ENCODE data around the gene NT5C1B.
"Not testable (repeated sequence)": the region's sequence is repeated elsewhere in the genome, so short reads cannot be mapped to it uniquely, and the experiment has no call there.

NT5C1B gene

DNA sequence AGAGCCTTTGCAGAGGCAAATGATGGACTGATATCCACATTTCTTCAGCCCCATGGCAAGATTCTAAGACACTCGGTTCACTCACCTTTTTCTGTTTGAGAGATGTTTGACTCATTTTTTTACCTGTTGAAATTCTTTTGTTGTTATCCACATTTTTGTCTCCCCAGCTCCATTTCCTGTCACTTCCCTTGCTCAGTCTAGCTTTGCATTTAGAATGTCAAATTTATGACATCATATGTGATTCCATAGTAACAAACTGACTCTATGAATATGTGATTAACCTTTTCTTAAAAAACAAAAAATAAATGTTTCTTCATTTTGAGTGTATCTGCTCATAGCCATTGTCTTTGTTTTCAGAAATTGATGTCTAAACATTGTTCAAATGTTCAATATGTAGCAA is at the start of gene NT5C1B:
TSS of gene NT5C1B (minus strand) at position 216 of the 400 bp plus-strand sequence. CDS start at position 115, 101 bp downstream.
- no peak for DNase-seq

DNA sequence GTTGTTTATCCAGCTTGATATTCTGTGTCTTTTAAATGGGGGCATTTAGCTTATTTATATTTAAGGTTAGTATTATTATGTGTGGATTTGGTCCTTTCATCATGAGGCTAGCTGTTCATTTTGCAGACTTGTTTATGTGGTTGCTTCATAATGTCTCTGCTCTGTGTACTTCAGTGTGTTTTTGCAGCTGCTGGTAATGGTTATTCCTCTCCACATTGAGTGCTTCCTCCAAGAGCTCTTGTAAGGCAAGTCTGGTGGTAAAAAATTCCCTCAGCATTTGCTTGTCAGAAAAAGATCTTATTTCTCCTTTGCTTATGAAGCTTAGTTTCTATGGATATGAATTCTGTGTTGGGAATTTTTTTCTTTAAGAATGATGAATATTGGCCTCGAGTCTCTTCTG is 47.8 kb upstream of the NT5C1B start:
- DNase-seq = no peak

DNA sequence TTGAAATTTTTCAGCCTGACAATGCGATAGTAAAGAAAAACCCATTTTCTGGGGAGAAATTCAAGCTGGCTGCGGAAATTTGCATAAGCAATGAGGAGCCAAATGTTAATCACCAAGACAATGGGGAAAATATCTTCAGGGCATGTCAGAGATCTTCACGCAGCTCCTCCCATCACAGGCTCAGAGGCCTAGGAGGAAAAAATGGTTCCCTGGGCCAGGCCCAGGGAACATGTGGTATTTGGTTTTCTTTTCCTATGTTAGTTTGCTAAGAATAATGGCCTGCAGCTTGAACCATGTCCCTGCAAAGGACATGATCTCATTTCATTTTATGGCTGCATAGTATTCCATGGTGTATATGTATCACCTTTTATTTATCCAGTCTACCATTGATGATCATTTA is 43.3 kb upstream of the NT5C1B start:
- not testable (repeated sequence) for DNase-seq

DNA sequence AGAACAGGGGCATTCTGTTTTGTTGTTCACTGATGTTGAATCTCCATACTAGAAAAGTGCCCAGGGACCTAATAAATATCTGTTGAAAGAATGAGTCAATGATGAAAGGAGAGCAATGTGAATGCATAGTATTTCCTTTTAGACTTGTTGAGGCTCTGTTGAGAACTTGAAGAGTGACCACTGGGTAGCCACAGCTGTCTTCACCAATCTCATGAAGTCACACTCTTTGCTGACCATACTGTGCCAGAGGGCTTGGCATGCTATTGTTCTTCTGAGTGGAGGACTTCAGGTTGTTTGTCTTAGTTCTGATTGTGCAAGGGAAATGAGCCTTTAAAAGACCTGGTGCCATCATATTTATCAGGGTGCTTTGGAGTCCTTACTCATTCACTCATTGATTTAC is 41.6 kb upstream of the NT5C1B start:
- DNase-seq = no peak

DNA sequence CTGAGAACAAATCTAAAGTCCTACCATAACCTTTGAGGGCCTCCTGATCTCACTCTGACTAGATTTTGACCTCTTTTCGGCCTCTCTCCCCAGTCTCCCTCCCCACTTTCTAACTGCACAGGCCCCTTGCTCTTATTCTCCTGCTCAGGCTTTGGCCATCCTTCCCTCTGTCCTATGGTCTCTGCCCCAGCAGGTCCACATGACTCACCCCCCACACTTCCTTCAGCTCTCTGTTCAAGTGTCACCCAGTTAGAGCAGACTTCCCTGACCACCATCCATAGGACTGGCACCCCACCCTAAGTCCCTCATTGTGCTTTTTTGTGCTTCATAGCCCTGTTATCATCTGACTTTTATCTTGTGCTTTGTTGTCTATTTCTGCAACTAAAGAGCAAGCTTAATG is 41.2 kb upstream of the NT5C1B start:
- DNase-seq = no peak

DNA sequence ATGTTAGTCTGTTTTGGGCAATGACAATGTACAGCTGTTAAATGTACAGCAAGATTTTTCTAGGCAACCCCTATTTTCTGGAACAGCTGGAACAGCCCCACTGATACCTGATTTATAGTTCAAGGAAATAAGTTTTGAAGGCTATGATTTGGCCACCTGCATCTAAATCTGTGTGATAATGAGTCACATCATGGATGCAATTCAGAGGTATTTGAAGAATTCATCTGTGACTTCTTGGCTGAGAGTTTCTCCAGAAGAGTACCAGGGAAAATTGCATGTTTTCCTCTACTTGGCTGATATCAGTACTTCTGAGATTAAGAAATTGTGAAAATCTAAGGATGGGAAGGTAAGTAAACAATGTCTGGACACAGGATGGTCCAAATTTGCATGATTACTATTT is 40.7 kb upstream of the NT5C1B start:
- no peak for DNase-seq

DNA sequence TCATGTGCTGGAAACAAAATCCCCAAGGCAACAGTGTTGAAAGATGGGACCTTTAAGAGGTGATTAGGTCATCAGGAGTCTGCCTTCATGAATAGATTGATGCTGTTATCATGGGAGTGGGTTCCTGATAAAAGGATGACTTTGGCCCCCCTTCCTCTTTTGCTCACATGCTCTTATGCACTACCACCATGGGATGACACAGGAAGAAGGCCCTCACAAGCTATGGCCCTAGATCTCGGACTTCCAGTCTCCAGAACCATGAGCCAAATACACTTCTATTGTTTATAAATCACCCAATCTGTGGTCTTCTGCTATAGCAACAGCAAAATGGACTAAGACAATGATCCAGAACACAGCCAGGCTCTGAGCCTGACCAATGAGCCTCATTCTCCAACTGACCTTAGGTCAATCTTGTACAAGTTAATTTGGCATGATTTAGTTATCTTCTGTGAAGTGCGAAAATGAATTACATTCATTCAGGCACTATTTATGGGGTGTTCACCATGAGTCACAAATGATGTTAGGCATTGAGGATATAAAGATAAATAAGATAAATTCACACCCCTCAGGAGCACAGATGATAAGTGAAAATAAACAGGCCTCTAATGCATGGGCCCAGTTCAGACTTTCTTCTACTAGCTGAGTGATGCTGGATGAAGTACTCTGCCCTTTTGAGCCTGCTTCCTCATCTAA is 37.7 kb upstream of the NT5C1B start:
- DNase-seq = no peak

DNA sequence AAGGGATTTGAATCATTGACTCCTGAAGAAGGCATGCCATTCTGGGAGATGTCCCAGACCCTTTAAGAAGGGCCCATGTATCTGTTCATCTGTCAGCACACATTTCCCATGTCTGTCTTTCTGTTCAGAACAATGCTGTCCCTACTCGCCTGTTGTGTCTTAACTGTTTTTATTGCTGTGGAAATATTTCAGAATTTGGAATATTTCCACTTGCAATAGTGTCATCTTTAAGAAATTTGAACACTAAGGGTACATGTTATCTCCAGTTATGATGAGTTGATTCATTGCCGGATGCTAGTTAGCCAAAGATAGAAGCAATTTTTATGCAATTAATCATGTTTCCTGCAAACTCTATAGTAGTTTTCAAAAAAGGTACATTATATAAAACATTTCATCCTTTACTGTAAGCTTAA is 36.9 kb upstream of the NT5C1B start:
- DNase-seq = no peak

DNA sequence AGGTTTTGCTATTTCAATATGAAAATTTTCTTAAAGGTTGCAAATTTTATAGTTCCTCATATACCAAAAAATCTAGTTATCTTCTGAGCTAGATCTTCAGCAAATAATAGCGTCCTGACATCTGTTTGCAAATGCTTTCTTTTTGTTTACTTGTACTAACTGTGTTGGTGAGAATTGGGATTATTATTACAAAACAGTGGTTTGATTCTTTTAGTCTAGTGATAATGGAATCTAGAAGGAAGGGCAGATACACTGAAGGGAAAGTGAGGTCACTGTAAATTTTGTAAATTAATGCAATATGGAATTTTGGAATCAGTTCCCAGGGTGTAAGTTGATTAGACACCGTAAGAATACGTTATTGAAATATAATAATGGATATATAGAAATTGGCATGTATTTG is 36.2 kb upstream of the NT5C1B start:
- DNase-seq = no peak

DNA sequence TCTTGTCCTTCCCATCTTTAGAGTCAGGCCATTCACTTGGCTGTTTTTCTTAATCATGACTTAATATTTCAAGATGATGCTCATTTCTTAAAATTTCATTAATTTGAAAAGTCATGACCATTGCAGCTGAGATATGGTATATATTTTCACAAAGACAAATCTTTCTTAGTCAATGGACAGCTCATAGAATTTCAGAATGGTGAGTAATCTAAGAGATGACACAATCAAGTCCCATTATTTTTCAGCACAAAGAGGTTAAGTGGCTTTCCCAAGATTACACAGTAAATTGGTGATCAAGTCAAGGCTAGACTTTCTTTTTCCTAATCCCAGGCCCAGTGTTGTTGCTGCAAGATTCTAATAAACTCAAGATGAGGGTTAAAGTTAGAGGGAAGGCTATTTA is 34.4 kb upstream of the NT5C1B start:
- no peak for DNase-seq

DNA sequence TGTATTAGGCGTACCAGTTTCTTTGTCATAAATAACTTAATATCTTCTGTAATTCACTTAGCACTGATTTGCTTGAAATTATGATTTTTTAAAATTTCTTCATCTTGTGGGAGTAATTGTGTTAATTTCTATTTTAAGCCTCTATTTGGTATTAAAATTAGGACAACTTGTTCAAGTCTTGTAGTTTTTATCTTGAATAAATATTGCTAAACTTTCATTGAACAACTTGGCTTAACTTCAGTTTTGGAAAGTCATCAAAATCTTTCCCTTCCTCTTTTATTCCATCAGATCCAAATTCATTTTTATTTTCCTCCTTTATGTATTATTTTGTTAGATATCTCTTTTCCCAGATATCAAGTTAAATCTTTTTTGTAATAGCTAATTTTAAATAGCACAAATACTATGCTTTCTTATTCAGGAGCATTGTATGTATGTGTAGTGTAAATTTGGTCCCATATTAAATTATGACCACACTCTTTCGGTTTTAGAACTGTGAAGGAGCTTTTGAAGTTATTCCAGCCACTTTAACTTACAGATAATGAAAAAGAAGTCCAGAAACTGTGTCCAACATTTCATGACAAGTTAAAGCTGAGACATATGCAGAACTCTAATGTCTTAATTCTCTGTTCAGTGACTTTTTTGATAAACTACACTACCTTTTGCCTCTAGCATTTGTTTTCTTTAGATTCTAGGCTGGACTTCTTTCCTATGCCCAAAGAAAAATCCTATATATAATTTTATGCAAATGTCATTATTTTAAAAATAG is 31.7 kb upstream of the NT5C1B start:
- no peak for DNase-seq

DNA sequence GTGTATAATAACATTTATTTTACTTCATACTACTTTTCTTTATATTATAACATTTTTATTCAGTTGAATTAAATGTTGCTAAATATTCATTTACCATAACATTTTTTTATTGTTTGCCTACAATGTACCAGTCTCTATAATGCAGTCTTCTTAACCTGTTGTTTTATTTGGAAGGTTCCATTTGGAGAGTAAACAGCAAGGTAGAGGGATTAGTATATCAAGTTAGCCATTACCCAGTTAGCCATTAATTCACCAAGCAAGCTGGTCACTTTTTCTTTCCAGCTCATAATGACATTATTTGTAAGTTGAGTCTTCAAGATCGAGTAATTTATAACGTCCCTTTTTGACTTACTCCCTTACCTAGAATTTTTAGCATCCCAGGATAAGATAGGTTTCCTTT is 29.7 kb upstream of the NT5C1B start:
- no peak for DNase-seq

DNA sequence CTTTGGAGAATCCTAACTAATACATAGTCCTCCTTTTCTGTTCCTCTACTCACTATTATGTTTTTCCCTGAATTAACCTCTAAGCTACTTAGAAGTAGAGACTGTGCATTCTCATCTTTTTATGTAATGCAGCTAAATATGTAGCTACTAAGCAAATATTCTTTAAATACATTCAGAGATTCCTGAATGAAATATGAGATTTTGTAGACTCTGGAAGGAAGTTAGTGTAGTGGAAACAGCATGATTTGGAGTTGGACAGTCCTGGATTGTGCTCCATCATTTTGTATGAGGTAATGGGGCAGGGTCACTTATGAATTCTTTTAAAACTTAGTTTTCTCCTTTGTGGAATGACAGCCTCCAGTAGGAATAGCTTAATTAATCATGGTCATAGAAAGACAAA is 24.7 kb upstream of the NT5C1B start:
- no peak for DNase-seq

DNA sequence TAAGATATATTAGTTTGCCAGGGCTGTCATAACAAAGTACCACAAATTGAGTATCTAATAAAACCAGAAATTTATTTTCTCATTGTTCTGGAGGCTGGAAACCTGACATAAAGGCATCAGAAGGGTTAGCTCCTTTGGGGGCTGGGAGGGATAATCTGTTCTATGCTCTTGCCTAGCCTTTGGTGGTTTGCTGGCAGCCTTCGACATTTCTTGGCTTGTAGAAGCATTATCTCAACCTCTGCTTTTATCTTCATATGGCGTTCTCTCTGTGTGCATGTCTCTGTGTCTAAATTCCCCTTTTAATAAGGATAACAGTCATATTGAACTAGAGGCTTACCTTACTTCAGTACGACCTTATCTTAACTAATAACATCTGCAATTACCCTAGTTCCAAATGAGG is 22.8 kb upstream of the NT5C1B start:
- no peak for DNase-seq

DNA sequence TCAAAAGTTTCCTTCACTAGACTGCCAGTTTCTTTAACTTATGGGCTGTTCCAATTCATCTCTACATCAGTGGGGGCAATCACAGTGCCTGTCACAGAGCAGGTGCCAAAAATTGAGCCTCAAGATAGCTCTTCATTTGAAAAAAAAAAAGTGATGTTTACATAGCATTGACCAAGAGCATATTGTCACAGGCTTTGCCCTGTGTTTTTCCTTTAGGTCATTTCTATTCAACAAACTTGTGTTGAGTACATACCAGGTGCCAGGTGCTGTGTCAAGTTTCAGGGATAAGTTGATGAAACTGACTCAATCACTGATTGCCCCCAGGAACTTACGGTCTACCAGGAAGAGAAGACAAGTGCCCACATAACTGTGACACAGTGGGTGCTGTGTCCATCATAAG is 22.2 kb upstream of the NT5C1B start:
- no peak for DNase-seq

DNA sequence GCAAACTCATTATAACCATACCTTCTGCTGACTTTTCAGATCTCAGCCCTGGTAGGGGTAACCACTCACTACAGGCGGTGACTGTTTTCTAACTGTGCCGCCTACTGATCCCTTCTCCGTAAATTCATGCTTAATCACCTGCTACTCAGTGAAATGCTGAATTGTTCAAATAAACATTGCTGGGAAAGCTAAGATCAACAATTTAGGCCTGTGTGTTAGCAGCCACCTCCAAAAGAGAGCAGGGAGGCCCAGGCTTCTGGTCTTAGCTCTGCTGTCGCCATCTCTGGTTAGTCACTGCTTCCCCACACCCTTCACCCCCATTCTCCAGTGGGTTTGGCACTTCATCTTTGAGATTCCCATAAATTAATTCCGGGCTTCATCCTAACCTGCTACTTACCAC is 21.8 kb upstream of the NT5C1B start:
- no peak for DNase-seq

DNA sequence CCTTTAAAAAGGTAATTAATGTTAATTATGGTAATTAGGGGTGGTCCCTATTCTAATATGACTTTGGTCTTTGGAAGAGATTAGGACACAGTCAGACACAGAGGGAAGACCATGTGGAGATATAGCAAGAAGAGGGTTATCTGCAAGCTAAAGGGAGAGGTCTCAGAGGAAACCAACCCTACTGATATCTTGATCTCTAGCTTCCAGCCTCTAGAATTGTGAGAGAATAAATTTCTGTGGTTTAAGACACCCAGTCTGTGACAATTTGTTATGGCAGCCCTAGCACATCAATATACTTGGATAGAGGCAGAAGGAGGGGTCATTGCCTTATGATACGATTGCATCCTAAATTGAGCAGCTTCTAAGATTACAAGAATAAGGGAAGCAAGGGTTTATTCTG is 21.3 kb upstream of the NT5C1B start:
- no peak for DNase-seq

DNA sequence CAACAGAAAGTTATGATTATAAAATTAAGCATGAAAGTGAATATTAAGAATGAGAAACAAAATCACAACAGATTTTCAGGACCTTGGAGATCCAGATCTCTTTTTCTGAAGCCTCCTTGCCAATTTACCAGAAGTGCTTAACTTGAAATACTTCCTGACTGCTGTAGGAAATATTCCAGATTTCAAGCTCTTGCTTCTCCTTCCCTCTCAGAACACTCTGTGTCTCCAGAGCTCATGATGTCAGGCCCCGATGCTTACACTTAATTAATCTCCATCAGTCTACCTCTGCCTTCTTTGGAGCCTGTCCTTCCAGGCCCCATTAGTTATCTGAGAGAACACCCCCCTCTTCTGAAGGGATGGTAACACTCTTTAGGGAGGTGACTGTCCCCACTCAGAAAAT is 20.7 kb upstream of the NT5C1B start:
- DNase-seq = no peak

DNA sequence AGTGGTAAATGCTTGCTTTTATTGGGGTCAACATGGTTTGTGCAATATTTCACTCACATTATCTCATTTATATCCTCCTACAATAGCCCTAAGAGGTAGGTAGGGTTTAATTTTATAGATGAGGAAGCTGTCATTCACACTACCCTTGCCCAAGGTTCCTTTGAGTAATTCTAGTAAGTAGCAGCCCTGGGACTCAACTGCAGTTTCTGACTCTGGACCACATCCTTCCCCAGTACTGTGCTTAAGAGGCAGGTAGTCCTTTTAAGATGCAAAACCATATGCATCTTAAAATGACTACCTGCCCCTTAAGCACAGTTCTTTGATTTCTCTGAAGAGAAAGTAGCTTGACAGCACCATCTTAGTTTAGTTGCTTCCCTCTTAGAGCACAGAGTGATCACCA is 15.7 kb upstream of the NT5C1B start:
- no peak for DNase-seq

DNA sequence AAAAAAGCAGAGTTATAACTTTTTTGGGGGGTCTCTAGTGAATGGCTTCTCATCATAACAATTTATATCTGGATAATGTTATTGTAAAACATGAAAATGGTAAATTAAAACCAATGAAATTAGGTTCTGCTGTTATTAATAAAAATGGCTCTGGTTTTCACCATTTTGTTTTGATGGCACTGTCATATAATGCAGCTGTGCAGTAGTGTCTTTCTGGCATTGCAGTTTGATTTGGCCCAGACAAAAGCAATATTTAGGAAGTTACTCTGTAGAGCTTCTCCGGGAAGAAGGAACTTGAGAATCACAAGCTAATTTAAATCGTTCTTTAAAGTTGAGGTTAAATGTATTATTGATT is 15.1 kb upstream of the NT5C1B start:
- no peak for DNase-seq

DNA sequence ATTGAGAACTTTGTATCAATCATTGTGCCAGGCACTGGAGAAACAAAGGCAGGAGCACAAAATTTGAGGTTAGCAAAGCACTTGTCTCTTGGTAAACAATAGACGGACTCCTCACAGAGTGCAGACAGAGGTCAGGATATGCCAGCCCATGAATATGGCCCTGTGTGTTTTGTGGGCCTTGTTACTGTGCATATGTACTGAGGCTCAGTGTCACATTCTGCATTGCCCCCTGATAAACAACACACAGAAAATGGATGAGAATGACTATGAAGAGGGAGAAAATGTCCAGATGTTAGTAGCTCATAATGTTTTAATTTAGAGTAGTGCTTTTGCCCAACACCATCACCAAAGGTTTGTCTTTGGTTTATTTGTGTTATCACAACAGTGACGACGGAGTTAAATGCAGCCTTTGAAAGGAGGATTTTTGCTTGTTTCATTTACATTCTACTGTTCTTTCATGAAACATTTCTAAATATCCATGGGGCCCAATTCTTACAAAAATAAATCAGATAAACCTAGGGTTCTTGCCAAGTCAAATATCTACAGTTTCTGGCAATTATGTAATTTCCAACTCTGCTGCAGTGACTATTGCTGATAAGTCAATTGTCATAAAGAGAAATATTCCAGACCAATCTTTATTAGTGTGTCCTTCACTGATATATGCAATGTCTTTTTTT is 14.6 kb upstream of the NT5C1B start:
- DNase-seq = no peak

DNA sequence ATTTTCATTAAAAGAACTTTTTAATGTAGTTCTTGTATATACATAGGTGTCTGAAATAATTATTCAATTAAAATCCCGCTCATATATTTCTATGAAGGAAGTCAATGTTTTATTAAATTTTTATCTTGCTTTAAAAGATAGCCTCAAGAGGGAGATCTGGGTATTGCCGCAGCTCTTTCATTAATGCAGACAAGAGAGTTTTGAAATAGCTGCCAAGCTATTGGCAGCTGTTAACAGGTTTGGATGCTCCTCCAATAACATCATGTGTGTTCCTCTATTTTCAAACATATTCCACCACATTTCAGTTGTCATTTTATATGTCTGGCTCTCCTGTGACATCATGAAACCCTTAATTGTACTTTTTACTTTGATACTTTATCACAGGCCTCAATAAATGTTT is 12.9 kb upstream of the NT5C1B start:
- DNase-seq = no peak

DNA sequence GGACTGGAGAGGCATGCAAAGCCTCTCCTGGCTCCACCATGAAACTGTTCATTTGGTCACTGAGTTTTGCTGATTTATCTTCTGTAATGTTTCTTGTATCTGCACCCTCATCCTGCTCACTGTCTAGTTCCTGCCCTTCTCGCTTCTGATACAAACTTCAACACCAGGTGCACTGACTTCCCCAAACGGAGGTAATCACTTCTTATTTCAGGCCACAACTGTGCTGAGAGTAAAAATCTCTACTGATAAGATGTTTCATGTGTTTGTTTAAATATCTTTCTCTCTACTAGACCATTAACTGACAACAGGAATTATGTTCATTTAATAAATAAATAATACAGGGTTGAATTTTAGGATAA is 10.9 kb upstream of the NT5C1B start:
- no peak for DNase-seq

DNA sequence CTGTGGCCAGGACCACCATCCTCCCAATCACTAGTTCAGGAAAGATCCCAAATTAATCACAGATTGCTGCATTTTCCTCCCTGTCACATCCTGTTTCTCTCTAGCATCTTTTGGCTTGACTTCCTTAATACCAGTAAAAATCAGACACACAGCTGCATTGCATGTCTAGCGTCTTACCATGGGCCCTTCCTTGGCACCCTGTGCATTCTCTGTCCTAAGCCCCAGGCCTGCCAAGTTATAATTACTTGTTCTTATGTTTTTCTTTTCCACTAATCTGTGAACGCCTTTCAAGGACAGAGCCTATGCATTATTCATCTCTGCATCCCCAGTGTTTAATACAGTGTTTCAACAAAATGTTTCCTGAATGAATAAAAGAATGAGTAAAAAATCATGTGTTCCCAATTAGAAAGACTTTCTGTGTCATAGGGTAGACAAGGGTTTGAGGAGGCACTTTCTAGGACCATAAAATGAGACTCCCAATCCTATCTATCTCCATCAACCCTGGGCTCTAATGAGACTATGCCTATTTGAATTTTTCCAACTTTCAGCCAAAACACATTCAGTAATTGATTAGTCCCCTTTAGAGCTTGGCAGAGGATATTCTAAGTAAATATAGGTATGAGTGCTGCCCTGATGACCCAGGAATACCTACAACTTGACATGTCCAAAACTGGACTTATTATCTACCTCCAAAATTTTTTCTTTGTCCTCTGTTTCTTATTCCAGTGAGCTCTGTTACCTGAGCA is 10.3 kb upstream of the NT5C1B start:
- DNase-seq = no peak
